Prostate gland (tissue), 2 donors: ENCODE data around the gene AP2A1. TPM values are rescaled to one million over a fixed set of nuclear protein-coding genes. Genes with fewer than 3 reads are reported as not detected.

Source experiments
- DNase-seq: peaks from one replicate; pipeline ENCODE4 v3.0.0-alpha.2; 2019; ENCODE audit warnings: low spot score
- H3K27ac ChIP-seq, 2 donors: fragments of 200-600 bp; sonication (generic); 2 replicates each; pipeline ENCODE4 v1.5.1; 2017 to 2019
- H3K27me3 ChIP-seq: fragments of 200-600 bp; sonication (generic); replicated peaks from 2 replicates; pipeline ENCODE4 v1.5.1; 2019; ENCODE audit not compliant: insufficient read depth
- H3K36me3 ChIP-seq, 2 donors: fragments of 200-600 bp; sonication (generic); 1 replicate in 1 of 2; 2 replicates in 1 of 2; pipeline versions ENCODE4 v1.5.1 to v1.8.1; 2017 to 2019
- H3K4me1 ChIP-seq: fragments of 200-600 bp; sonication (generic); replicated peaks from 2 replicates; pipeline ENCODE4 v1.5.1; 2019
- H3K4me3 ChIP-seq, 2 donors: fragments of 200-600 bp; sonication (generic); 2 replicates each; pipeline ENCODE4 v1.5.1; 2017 to 2019
- H3K9me3 ChIP-seq: fragments of 200-600 bp; sonication (generic); 2 replicates; pipeline ENCODE4 v1.5.1; 2017
- POLR2A ChIP-seq: fragments of 450-650 bp; IDR thresholded peaks from one replicate; pipeline ENCODE4 v1.6.1; 2016; ENCODE audit warnings: antibody characterized with exemption, mild to moderate bottlenecking
- POLR2AphosphoS5 ChIP-seq: sonication (generic); formaldehyde crosslinking; IDR thresholded peaks from one replicate; pipeline ENCODE4 v1.6.1; 2017; ENCODE audit warnings: antibody characterized with exemption
- WGBS: methylation state at CpG from one replicate; pipeline ENCODE4 v1.1.5; 2018; 5-methylcytosine and 5-hydroxymethylcytosine counted together
- intact Hi-C: fragments of 100-400 bp; cut with DNase I; formaldehyde crosslinking; loops from one replicate; pipeline ENCODE4 v1.14.2; 2022
- total RNA-seq, 2 donors: library from RNA; depleted of rRNA; stranded (reverse); fragments of >200 nt; gene quantifications; one replicate each; pipeline ENCODE4 v1.1.0, GENCODE V29; 2016
- TF ChIP-seq, protein P1 (sequence below), 4 experiments: fragments of 200-600 bp in 2 of 4; fragments of 450-650 bp in 2 of 4; sonication (generic) in 2 of 4; IDR thresholded peaks; 1 replicate in 3 of 4; 2 replicates in 1 of 4; pipeline ENCODE4 v1.5.1; 2016 to 2019; ENCODE audit warnings: antibody characterized with exemption in 4 of 4, mild to moderate bottlenecking in 2 of 4, moderate library complexity in 2 of 4

Gene AP2A1
- total RNA-seq, 2 donors from 2014 or later, result 62.7 to 252 TPM

DNA sequence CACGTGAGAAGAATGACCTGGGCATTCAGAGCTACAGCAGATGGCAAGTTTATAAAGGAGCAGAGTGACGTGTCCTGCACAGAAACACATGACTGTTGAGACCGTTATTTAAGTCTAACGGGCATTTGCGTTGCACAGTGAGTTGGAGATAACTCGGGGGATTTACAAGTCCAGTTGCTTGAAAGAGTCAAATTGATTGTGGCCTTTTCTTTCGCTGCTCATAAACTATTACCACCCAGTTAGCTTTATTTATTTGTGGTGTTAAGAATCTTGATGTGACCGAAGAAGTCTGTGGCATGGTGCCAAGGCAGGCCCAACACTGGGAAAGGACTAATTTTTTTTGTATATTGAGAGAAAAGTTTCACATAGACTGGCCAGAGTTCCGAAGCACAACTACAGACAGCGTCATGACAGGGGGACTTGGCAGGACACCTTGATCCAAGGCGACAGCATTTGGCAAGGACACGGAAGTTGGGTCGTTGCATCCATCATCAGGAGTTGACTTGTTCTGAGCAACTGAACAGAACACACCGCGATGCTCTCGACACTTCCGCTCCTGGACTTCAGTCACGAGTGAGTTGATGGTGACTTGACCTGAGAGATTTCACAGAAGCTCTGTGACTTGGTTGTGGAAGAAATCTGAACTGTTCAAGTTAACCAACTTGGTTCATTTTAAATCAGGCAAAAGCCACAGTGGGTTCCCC, 72.2 kb downstream of the AP2A1 start:
- no peaks in the 10 kb centered on the region for H3K27me3 ChIP-seq
- H3K4me3 ChIP-seq, result no peak overlapping the region
- DNase-seq, result no peak
- WGBS, result 68% methylated on average over 18 of the region's 18 CpGs
- peaks cover 4 to 23% of the 10 kb centered on the region in 2 donors for H3K36me3 ChIP-seq
- no peak overlapping the region for H3K27ac ChIP-seq
- TF ChIP-seq, protein P1, sequence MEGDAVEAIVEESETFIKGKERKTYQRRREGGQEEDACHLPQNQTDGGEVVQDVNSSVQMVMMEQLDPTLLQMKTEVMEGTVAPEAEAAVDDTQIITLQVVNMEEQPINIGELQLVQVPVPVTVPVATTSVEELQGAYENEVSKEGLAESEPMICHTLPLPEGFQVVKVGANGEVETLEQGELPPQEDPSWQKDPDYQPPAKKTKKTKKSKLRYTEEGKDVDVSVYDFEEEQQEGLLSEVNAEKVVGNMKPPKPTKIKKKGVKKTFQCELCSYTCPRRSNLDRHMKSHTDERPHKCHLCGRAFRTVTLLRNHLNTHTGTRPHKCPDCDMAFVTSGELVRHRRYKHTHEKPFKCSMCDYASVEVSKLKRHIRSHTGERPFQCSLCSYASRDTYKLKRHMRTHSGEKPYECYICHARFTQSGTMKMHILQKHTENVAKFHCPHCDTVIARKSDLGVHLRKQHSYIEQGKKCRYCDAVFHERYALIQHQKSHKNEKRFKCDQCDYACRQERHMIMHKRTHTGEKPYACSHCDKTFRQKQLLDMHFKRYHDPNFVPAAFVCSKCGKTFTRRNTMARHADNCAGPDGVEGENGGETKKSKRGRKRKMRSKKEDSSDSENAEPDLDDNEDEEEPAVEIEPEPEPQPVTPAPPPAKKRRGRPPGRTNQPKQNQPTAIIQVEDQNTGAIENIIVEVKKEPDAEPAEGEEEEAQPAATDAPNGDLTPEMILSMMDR (IDR thresholded peaks at IDR 0.05), result no peak
- no peak for TF ChIP-seq POLR2A
- TF ChIP-seq POLR2AphosphoS5, result no peak
- no peaks in the 10 kb centered on the region for H3K9me3 ChIP-seq
- H3K4me1 ChIP-seq, result no peaks in the 10 kb centered on the region
- intact Hi-C loops, result no loop called here

DNA sequence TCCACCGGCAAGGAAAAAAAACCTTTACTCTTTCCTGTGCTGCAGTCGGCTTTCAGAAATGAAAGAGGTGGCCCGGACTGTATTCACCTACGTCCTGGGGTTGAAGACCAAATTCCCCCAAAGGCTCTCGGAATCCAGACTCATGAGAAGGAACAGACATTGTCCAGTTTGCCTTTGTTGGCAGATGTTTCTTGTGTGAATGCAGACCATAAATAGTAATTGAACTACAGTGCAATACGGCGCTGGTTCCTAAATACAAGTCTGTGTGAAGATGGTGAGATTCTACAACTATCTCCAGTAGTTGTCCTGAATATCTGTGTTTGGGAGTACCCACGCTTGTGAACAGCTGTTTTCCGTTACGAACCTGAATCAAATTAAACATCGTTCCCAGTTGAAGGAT, 72.9 kb downstream of the AP2A1 start:
- Histone ChIP-seq H3K9me3 (no peaks in the 10 kb centered on the region), H3K4me3 (no peak overlapping the region), H3K36me3 (peaks cover 4 to 21% of the 10 kb centered on the region in 2 donors), H3K27me3 (no peaks in the 10 kb centered on the region), H3K27ac (no peak overlapping the region), H3K4me1 (no peaks in the 10 kb centered on the region)
- TF ChIP-seq POLR2AphosphoS5 (no peak), POLR2A (no peak)
- TF ChIP-seq, protein P1 (IDR thresholded peaks at IDR 0.05), result no peak
- intact Hi-C loops, result no loop called here
- DNase-seq, result no peak
- 92% methylated on average over 11 of the region's 11 CpGs for WGBS

DNA sequence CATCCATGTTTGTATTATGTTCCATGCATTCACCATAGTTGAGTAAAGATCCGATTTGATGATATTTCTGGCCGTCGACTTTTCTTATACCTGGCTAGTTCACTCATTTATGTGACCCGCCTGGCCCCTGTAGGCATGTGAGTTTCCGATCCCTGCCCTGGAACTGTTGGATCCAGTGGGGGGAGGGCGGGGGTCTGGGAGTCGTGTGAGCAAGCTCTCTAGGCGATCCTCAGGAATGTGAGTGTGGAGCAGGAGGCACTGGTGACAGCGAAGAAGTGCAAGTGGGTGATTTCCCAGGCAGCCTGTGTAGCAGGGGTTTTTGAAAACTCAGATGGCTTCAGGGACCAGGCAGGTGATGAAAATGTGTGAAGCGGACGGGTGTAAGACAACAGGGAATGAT, 73.5 kb downstream of the AP2A1 start:
- 83% methylated on average over 11 of the region's 11 CpGs for WGBS
- Histone ChIP-seq H3K36me3 (peaks cover 2 to 15% of the 10 kb centered on the region in 2 donors), H3K27me3 (no peaks in the 10 kb centered on the region), H3K4me3 (no peak overlapping the region), H3K4me1 (no peaks in the 10 kb centered on the region), H3K9me3 (no peaks in the 10 kb centered on the region), H3K27ac (no peak overlapping the region)
- TF ChIP-seq POLR2AphosphoS5 (no peak), POLR2A (no peak)
- TF ChIP-seq, protein P1 (IDR thresholded peaks at IDR 0.05), result no peak
- DNase-seq, result no peak
- intact Hi-C loops, result no loop called here

DNA sequence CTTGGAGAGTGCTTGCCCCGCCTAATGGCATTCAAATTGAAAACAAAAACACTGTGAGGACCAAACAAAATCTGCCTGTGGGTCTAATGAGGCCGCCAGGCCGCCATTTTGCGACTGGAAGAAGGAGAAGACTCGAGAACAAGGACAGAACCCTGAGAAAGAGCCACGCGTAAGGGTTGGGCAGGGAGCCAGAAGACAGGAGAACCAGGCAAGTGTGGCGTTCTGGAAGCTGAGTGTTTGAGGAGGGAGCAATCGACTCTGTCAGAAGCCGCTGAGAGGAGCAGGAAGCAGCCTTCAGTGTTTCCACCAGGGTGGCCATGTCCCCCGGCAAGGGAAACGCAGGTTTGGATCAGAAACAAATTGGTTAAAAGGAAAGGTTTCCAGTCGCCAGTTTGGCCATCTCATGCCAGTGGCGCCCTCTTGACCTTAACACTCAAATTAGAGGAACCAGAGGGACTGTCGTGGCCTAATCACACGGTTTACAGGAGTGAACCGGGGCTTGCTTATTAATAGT, 74.0 kb downstream of the AP2A1 start:
- no peak for DNase-seq
- TF ChIP-seq POLR2AphosphoS5 (no peak), POLR2A (no peak)
- TF ChIP-seq, protein P1 (IDR thresholded peaks at IDR 0.05), result no peak
- intact Hi-C loops, result no loop called here
- Histone ChIP-seq H3K36me3 (peaks cover 0 to 11% of the 10 kb centered on the region in 2 donors), H3K4me3 (no peak overlapping the region), H3K27me3 (no peaks in the 10 kb centered on the region), H3K9me3 (no peaks in the 10 kb centered on the region), H3K27ac (no peak overlapping the region), H3K4me1 (no peaks in the 10 kb centered on the region)
- 87% methylated on average over 17 of the region's 17 CpGs for WGBS

DNA sequence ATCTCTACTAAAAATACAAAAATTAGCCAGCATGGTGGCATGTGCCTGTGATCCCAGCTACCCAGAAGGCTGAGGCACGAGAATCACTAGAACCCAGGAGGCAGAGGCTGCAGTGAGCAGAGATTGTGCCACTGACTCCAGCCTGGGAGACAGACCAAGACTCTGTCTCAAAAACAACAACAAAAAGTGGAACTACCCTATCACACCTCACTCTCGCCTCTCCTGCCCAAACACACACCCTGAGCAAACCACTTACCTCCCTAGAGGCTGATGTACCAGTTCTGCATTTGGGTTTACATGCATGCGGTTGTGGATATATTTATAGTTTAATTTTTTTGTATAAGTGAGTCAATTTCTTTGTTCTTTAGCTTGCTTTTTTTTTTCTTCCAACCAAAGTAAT, 76.5 kb downstream of the AP2A1 start:
- Histone ChIP-seq H3K4me3 (no peak overlapping the region), H3K9me3 (no peaks in the 10 kb centered on the region), H3K27ac (no peak overlapping the region), H3K36me3 (no peaks in the 10 kb centered on the region), H3K27me3 (no peaks in the 10 kb centered on the region), H3K4me1 (no peaks in the 10 kb centered on the region)
- intact Hi-C loops, result no loop called here
- WGBS, result 95% methylated on average over 3 of the region's 3 CpGs
- no peak for DNase-seq
- no peak for TF ChIP-seq POLR2AphosphoS5
- no peak for TF ChIP-seq POLR2A
- TF ChIP-seq, protein P1 (IDR thresholded peaks at IDR 0.05), result no peak
